DOHH2 (cell line): ENCODE data around the gene POLR3F.

ENCODE experiments used
- H3F3A ChIP-seq: fragments of 200-600 bp; sonication (generic), shearing (Covaris generic); 2 replicates; pipeline ENCODE4 v1.6.0; 2016; ENCODE audit warnings: antibody characterized with exemption, mild to moderate bottlenecking; ENCODE audit not compliant: control insufficient read depth, insufficient read depth
- H3K27ac ChIP-seq: fragments of 200-600 bp; sonication (generic); 2 replicates; pipeline ENCODE4 v1.5.1; 2014; ENCODE audit warnings: low read depth, mild to moderate bottlenecking, low read length, moderate library complexity
- H3K27me3 ChIP-seq: fragments of 200-600 bp; sonication (generic); 2 replicates; pipeline ENCODE4 v1.6.1; 2014; ENCODE audit warnings: mild to moderate bottlenecking, low read length, mixed read lengths; ENCODE audit not compliant: control insufficient read depth
- H3K36me3 ChIP-seq: fragments of 200-600 bp; sonication (generic); 2 replicates; pipeline ENCODE4 v1.6.1; 2014; ENCODE audit warnings: mild to moderate bottlenecking, low read length, moderate library complexity, mixed read lengths; ENCODE audit not compliant: control insufficient read depth
- H3K4me1 ChIP-seq: fragments of 200-600 bp; sonication (generic); 2 replicates; pipeline ENCODE4 v1.6.1; 2014; ENCODE audit warnings: mild to moderate bottlenecking, low read length, mixed read lengths; ENCODE audit not compliant: control insufficient read depth
- H3K4me2 ChIP-seq: fragments of 200-600 bp; sonication (generic); 2 replicates; pipeline ENCODE4 v1.6.0; 2014; ENCODE audit warnings: mild to moderate bottlenecking, low read length, moderate library complexity
- H3K4me3 ChIP-seq: fragments of 200-600 bp; sonication (generic); 2 replicates; pipeline ENCODE4 v1.5.1; 2014; ENCODE audit warnings: mild to moderate bottlenecking, low read length, mixed read lengths
- H3K79me2 ChIP-seq: fragments of 200-600 bp; sonication (generic); 2 replicates; pipeline ENCODE4 v1.6.1; 2014; ENCODE audit warnings: mild to moderate bottlenecking, low read length, mixed read lengths; ENCODE audit not compliant: control insufficient read depth
- H3K9me2 ChIP-seq: fragments of 200-600 bp; sonication (generic); replicated peaks from 2 replicates; pipeline ENCODE4 v1.6.1; 2014; ENCODE audit warnings: mild to moderate bottlenecking, low read length, mixed read lengths; ENCODE audit not compliant: control insufficient read depth
- H3K9me3 ChIP-seq: fragments of 200-600 bp; sonication (generic); 2 replicates; pipeline ENCODE4 v1.6.1; 2014; ENCODE audit warnings: antibody characterized with exemption, low read length, mixed read lengths; ENCODE audit not compliant: control insufficient read depth, insufficient read depth
- H4K20me1 ChIP-seq: fragments of 200-600 bp; sonication (generic); 2 replicates; pipeline ENCODE4 v1.6.0; 2014; ENCODE audit warnings: low read depth, mild to moderate bottlenecking, antibody characterized with exemption, low read length, moderate library complexity; ENCODE audit not compliant: control insufficient read depth, insufficient read depth
- EZH2phosphoT487 ChIP-seq: fragments of 200-600 bp; sonication (generic); IDR thresholded peaks from 2 replicates; pipeline ENCODE4 v1.6.1; 2017; ENCODE audit warnings: borderline replicate concordance, mild to moderate bottlenecking, antibody characterized with exemption, low read length, moderate library complexity, mixed read lengths
- TF ChIP-seq, protein P1 (sequence below): fragments of 200-600 bp; sonication (generic); IDR thresholded peaks from one replicate; pipeline ENCODE4 v1.5.1; 2014; ENCODE audit warnings: antibody characterized with exemption, mild to moderate bottlenecking, low read depth, low read length; ENCODE audit not compliant: poor library complexity, severe bottlenecking

POLR3F gene

DNA sequence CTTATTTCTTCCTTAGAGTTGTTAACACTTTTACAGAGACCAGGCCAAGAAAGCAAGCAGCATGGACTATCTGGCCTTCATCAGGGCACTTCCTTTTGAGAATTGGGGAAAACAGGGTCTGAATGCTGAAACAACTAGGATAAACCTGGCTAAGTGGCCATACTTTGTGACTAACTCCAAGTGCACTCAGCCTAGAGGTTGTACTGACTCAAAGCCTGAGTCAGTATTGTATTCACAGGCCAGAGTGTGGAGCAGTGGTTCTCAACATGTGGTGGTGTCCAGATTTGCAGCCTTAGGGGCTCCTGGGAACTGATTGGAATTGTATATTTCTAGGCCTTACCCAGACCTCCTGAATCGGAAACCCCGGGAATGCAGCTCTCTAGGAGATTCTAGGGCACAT lies 60.6 kb downstream of the POLR3F start:
- H3K9me3 ChIP-seq, result no peaks in the 10 kb centered on the region
- no peaks in the 10 kb centered on the region for H3K9me2 ChIP-seq
- no peaks in the 10 kb centered on the region for H3F3A ChIP-seq
- H3K79me2 ChIP-seq, result no peaks in the 10 kb centered on the region
- no peaks in the 10 kb centered on the region for H3K4me1 ChIP-seq
- H3K27me3 ChIP-seq, result no peaks in the 10 kb centered on the region
- TF ChIP-seq, protein P1, sequence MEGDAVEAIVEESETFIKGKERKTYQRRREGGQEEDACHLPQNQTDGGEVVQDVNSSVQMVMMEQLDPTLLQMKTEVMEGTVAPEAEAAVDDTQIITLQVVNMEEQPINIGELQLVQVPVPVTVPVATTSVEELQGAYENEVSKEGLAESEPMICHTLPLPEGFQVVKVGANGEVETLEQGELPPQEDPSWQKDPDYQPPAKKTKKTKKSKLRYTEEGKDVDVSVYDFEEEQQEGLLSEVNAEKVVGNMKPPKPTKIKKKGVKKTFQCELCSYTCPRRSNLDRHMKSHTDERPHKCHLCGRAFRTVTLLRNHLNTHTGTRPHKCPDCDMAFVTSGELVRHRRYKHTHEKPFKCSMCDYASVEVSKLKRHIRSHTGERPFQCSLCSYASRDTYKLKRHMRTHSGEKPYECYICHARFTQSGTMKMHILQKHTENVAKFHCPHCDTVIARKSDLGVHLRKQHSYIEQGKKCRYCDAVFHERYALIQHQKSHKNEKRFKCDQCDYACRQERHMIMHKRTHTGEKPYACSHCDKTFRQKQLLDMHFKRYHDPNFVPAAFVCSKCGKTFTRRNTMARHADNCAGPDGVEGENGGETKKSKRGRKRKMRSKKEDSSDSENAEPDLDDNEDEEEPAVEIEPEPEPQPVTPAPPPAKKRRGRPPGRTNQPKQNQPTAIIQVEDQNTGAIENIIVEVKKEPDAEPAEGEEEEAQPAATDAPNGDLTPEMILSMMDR, result no peak
- no peak for TF ChIP-seq EZH2phosphoT487
- H3K4me2 ChIP-seq, result no peak overlapping the region
- peaks cover 81% of the 10 kb centered on the region for H3K36me3 ChIP-seq
- no peak overlapping the region for H3K4me3 ChIP-seq
- no peaks in the 10 kb centered on the region for H4K20me1 ChIP-seq
- H3K27ac ChIP-seq, result no peak overlapping the region

DNA sequence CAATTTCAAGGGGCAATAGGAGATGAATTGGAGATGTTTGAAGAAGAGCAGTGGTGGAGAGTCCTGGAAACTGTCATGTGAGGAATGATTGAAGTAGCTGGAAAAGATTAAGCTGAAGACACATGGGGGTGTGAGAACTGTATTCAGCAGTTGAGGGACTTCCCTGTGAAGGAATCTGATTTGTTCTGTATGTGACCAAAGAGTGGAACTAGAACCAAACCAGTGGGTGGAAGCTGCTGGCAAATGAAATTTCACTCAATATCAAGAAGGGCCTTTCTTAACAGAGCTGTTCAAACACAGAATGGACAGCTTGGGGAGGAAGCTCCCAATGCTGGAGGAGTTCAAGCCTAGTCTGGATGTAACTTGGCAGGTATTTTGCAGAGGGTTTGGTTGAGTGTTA lies 61.9 kb downstream of the POLR3F start:
- Histone ChIP-seq H3F3A (no peaks in the 10 kb centered on the region), H3K36me3 (peaks cover 93% of the 10 kb centered on the region), H3K9me3 (no peaks in the 10 kb centered on the region), H3K27ac (no peak overlapping the region), H3K27me3 (no peaks in the 10 kb centered on the region), H3K79me2 (no peaks in the 10 kb centered on the region), H3K4me3 (no peak overlapping the region), H3K4me1 (no peaks in the 10 kb centered on the region), H3K4me2 (no peak overlapping the region), H3K9me2 (no peaks in the 10 kb centered on the region), H4K20me1 (no peaks in the 10 kb centered on the region)
- no peak for TF ChIP-seq EZH2phosphoT487
- TF ChIP-seq, protein P1, result no peak

DNA sequence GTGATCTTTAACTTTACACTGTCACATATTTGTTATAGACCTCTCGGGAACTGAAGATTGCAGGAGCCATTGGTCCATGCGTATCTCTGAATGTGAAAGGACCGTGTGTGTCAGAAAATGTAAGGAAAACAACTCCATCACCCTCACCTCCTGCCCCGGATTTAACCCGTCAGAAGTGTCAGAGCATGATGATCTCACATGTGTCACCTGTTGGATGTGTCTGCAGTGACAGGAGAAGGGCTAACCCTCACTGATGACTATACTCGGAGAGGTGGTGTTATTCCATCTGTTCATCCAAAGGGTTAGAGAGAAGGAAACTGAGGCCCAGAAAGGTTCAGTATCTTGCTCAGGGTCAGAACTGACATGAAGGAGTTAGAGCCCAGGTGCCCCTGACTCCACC lies 65.4 kb downstream of the POLR3F start:
- H3K4me1 ChIP-seq, result no peaks in the 10 kb centered on the region

More for the DNA sequence above, 65.4 kb downstream of the POLR3F start:
- Histone ChIP-seq H3K79me2 (no peaks in the 10 kb centered on the region), H3K27me3 (no peaks in the 10 kb centered on the region), H3K4me2 (no peak overlapping the region), H3K27ac (no peak overlapping the region), H4K20me1 (no peaks in the 10 kb centered on the region), H3K9me3 (no peaks in the 10 kb centered on the region), H3F3A (no peaks in the 10 kb centered on the region), H3K36me3 (peaks cover 76% of the 10 kb centered on the region), H3K4me3 (no peak overlapping the region), H3K9me2 (no peaks in the 10 kb centered on the region)
- no peak for TF ChIP-seq EZH2phosphoT487
- TF ChIP-seq, protein P1, result no peak
